SK-N-SH (cell line): ENCODE results near the gene MINDY3.

Experiments
- CHD2 ChIP-seq: fragments of 150-350 bp; IDR thresholded peaks from 2 replicates; pipeline ENCODE4 v1.6.1; 2018; ENCODE audit warnings: low read length; ENCODE audit not compliant: partially characterized antibody
- CTCF ChIP-seq: fragments of 200-600 bp; sonication (generic); IDR thresholded peaks from 2 replicates; pipeline ENCODE4 v1.6.1; 2017; ENCODE audit warnings: antibody characterized with exemption, mild to moderate bottlenecking, moderate library complexity
- ELF1 ChIP-seq: IDR thresholded peaks from 2 replicates; pipeline ENCODE4 v1.4.0; 2012
- EZH2phosphoT487 ChIP-seq: fragments of 200-600 bp; sonication (generic); IDR thresholded peaks from 2 replicates; pipeline ENCODE4 v1.6.1; 2017; ENCODE audit warnings: low read depth, mixed run types, mild to moderate bottlenecking, antibody characterized with exemption, moderate library complexity, borderline replicate concordance
- MXI1 ChIP-seq: IDR thresholded peaks from 2 replicates; pipeline ENCODE4 v1.6.1; 2012; ENCODE audit warnings: mild to moderate bottlenecking, low read depth, low read length, improper control_type of control experiment
- REST ChIP-seq: IDR thresholded peaks from 2 replicates; pipeline ENCODE4 v1.6.1; 2012; ENCODE audit warnings: mild to moderate bottlenecking, low read depth, low read length, moderate library complexity
- TF ChIP-seq, protein P1 (sequence below): fragments of 150-350 bp; IDR thresholded peaks from 2 replicates; pipeline ENCODE4 v1.6.1; 2017; ENCODE audit warnings: antibody characterized with exemption, low read length, low read depth, borderline replicate concordance

- TF ChIP-seq EZH2phosphoT487 (no peak), REST (no peak), CTCF (no peak), ELF1 (no peak), CHD2 (no peak), MXI1 (no peak)
- TF ChIP-seq, protein P1, sequence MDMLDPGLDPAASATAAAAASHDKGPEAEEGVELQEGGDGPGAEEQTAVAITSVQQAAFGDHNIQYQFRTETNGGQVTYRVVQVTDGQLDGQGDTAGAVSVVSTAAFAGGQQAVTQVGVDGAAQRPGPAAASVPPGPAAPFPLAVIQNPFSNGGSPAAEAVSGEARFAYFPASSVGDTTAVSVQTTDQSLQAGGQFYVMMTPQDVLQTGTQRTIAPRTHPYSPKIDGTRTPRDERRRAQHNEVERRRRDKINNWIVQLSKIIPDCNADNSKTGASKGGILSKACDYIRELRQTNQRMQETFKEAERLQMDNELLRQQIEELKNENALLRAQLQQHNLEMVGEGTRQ = no peak
These were observed 63.0 kb downstream of the MINDY3 start for GRCh38 chr10:15797346-15797745.
